ENCODE data around the gene OR1S2.
"Not testable (repeated sequence)": the region's sequence is repeated elsewhere in the genome, so short reads cannot be mapped to it uniquely, and the experiment has no call there.

OR1S2 gene
- 0 to 0.44 (median 0) reads per million in 17 experiments for total RNA-seq

- DNase-seq: peak in 2 of 4 experiments; percentile 3 to 9
Measured at GRCh38 chr11:58204042-58204441, at the start of gene OR1S2. TSS of gene OR1S2 (minus strand) at chr11:58204142. CDS start at chr11:58204142, 0 bp downstream.

GRCh38 chr11:58243954-58244353 lies 40.0 kb upstream of the OR1S2 start:
- no peak for DNase-seq

GRCh38 chr11:58227956-58228615 lies 24.1 kb upstream of the OR1S2 start:
- DNase-seq: no peak

- no peak for DNase-seq
Measured at GRCh38 chr11:58222721-58223120, 18.8 kb upstream of the OR1S2 start.

GRCh38 chr11:58216476-58216875 lies 12.5 kb upstream of the OR1S2 start:
- DNase-seq: no peak

- DNase-seq: not testable (repeated sequence)
Measured at GRCh38 chr11:58212420-58212819, 8.5 kb upstream of the OR1S2 start, which contains the start of gene OR1S1. TSS of gene OR1S1 (plus strand) at chr11:58212720.

- DNase-seq: no peak
Measured at GRCh38 chr11:58199271-58199670, 4.7 kb downstream of the OR1S2 start.

GRCh38 chr11:58195939-58196338 lies 8.0 kb downstream of the OR1S2 start:
- no peak for DNase-seq

GRCh38 chr11:58193391-58193790 lies 10.6 kb downstream of the OR1S2 start:
- no peak for DNase-seq

GRCh38 chr11:58192229-58192628 lies 11.7 kb downstream of the OR1S2 start:
- no peak for DNase-seq

- DNase-seq: no peak
Measured at GRCh38 chr11:58188770-58189169, 15.2 kb downstream of the OR1S2 start, which contains the start of gene OR9Q2. TSS of gene OR9Q2 (plus strand) at chr11:58189070. CDS start at chr11:58190491, 1,421 bp downstream.

- no peak for DNase-seq
Measured at GRCh38 chr11:58186938-58187337, 17.0 kb downstream of the OR1S2 start.

GRCh38 chr11:58179648-58180047 lies 24.3 kb downstream of the OR1S2 start:
- DNase-seq: peak in 1 of 4 experiments; percentile 0

- no peak for DNase-seq
Measured at GRCh38 chr11:58178444-58178843, 25.5 kb downstream of the OR1S2 start.

GRCh38 chr11:58177409-58178054 lies 26.4 kb downstream of the OR1S2 start:
- no peak for DNase-seq

- no peak for DNase-seq
Measured at GRCh38 chr11:58165504-58166106, 38.3 kb downstream of the OR1S2 start.

- no peak for DNase-seq
Measured at GRCh38 chr11:58164990-58165389, 39.0 kb downstream of the OR1S2 start.

- DNase-seq: no peak
Measured at GRCh38 chr11:58164389-58164788, 39.6 kb downstream of the OR1S2 start.

Measured in suppressor macrophage (primary cell).